Measurements from ENCODE around the gene ACP4.

The ACP4 gene

DNA sequence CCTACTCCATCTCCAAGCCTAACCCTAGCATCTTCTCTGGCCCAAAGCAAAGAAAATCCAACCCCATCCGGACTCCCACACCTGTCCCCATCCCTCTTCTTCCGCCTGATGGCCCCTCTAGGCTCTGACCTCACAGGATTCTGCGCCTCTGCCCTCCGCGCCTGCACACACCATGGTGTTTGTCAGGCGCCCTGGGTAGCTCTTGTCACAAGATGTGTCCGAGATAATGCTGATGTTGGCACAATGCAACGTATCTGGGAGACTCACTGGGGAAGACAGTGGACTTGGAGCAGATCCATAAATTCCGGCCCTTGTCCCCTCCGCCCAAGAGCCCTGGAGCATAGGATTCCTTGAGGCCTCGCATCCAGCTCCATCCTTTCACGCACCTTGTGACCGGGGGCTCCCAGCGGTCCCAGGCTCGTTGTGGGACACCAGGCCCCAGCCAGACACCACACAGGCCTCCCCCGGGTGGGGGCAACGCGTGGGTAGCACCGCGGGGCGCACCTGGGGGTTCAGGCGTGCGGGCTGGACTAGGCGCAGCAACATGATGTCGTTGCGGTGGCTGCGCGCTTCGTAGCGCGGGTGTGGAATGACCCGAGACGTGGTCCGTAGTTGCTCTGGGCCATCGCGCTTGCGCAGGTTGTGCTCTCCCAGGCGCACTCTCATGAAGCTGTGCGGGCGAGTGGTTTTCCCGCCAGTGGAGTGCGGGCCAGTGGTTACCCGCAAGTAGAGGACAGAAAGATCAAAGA, 36.5 kb downstream of the ACP4 start:
- no peak for DNase-seq

- no peak for DNase-seq
Observed at GRCh38 chr19:50827476-50827875, 37.3 kb downstream of the ACP4 start.

- DNase-seq = no peak
Observed at GRCh38 chr19:50829801-50830200, 39.6 kb downstream of the ACP4 start.

DNA sequence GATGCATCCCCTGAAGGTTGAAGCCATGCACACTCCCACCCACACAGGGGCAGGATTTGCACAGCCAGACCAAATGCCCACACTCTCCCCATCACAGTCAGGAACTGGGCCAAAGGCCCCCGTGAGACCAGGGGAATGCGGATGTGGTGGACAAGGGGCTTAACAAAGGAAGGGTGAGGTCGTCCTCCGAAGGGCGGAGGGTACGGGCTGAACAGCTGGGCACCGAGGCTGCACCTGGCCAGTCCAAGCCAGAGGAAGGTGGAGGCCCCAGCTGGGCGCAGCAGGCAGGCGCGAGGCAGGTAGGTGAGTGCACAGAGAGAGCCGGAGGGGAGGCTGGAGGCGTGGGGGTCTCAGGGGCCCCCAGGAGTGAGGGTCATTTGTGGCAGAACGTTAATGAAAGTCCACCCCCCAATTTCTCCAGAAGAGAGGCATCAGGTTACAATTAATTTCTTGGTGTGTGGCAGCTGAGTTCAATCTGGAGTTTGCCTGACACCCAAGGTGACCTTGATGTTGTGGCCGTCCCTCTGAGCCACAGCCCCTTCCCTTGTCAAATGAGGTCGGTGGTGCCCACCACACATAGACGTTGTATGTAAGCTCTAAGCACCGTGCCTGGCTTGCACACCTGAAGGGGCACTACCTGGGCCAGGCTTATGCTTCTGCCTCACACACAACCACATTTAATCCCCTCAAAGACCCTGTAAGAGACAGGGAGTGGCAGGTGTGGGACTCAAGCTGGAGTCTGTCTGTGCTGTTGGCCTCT, 40.2 kb downstream of the ACP4 start:
- DNase-seq = no peak

DNA sequence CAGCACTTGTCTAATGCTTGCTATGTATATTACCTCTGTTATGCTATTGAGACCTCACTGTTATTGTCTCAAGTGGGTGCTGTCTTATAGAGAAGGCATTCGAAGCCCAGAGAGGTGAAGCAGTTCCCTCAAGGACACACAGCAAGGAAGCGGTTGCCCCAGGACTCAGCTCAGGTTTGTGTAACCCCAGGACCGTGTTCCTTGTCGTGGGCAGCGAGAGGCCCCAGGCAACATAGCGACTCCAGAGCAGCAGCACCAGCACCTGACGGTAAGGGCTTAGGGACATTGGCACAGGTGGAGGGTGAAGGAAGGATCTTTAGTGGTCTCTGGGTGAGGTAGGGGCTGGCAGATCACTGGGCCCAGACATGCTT, 40.8 kb downstream of the ACP4 start:
- DNase-seq = no peak

- DNase-seq = no peak
Observed at GRCh38 chr19:50832666-50833065, 42.5 kb downstream of the ACP4 start.

DNA sequence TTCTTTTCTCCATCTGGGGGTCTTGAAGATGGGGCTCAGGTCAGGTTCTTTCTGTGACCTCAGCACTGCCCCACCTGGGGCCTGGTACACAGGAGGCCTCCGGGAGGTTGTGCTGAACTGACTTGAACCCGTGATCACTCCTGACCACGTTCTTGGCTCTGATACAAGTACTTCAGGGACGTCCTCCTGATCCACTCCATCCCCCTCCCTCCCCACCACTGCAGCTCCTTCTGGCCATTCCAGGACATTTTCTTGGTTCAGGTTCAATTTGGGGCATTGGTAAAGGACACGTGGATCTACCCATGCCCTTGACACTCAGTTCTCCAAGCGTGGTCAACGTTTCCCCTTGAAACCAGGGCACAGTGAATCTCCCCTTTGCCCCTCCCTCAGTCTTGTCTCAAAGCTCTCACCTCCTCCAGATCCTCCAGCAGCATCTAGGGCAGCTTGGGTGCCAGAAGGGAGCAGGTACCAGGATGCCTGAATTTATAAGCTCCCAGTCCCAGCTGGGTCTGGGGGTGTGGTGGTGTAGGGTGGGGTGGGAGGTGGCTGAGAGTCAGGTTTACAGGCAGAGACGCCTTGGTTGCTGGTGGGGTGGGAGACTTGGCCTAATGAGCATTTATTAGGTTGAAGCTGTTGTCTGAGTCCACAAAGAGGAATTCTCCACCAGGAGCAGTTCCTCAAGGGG, 43.0 kb downstream of the ACP4 start, which contains the start of gene KLK15:
KLK15 (minus strand) TSS at position 458 of the 685 bp plus-strand sequence. CDS start 2,082 bp downstream, outside the sequence.
- DNase-seq = no peak

GRCh38 chr19:50833802-50834167, 43.6 kb downstream of the ACP4 start:
- no peak for DNase-seq

DNA sequence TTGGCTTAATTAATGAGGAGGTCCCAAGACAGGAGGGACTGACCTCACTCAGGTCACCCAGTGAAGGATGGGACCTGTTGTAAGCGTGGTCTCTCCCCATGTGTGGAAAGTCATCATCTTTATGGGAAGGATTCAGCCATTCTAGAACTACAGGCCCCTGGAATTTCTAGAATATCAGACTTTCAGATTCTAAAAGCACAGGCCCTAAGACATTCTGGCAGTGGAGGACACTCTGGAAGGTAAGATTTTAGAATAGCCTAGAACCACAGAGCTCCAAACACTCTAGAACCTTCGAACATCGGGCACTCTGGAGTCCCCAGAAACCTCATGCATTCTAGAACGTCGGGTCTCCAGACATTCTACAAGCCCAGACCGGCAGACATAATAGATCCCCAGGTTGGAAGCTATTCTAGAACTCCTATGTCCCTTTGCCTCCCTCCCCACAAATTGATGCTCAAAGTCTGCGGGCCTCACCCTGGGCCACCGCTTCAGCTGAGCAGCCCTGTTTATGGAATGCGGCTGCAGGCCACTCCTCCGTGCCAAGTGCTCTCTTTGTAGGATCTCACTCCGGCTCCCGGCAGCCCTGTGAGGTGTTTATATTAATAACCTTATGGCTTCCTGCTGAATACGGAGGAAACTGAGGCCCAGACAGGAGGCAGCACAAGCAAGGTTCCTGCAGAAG, 45.0 kb downstream of the ACP4 start:
- no peak for DNase-seq

- peak; percentile 79 for DNase-seq
Observed at GRCh38 chr19:50835785-50836542, 45.7 kb downstream of the ACP4 start.

GRCh38 chr19:50836543-50837195, 46.5 kb downstream of the ACP4 start:
- no peak for DNase-seq

- peak; percentile 28 for DNase-seq
Observed at GRCh38 chr19:50837300-50837699, 47.1 kb downstream of the ACP4 start.

- no peak for DNase-seq
Observed at GRCh38 chr19:50838239-50838638, 48.0 kb downstream of the ACP4 start.

GRCh38 chr19:50839712-50840655, 49.8 kb downstream of the ACP4 start:
- DNase-seq = no peak

DNA sequence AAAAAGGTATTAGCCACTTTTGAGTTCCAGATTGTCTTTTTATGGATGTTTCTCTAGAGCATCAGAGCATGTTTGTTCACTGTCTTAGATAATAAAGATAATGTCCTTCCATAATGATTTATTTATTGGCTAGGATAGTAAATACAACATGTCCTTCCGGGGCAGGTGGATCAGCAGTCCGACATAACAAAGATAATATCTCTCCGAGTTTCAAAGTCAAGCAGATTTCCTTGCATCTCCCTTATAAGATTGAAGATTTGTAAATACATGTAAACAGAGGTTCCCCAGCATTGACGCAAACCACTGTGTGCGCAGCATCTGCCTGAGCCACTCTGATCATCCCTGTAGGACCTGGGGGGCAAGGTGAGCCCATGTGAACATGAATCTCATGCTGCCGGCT, 51.9 kb downstream of the ACP4 start:
- no peak for DNase-seq

- DNase-seq = no peak
Observed at GRCh38 chr19:50843205-50843604, 53.0 kb downstream of the ACP4 start.

GRCh38 chr19:50843701-50844221, 53.5 kb downstream of the ACP4 start:
- DNase-seq = no peak

GRCh38 chr19:50844296-50844935, 54.2 kb downstream of the ACP4 start:
- DNase-seq = peak; percentile 68
